Activated naive CD8-positive, alpha-beta T cell treated with anti-CD3 and anti-CD28 coated beads, Interleukin-2, amount 50 U/mL, for 16 hours (primary cell): ENCODE data around the gene GLUD1.
"Not testable (repeated sequence)": the region's sequence is repeated elsewhere in the genome, so short reads cannot be mapped to it uniquely, and the experiment has no call there.

ENCODE experiments used
- DNase-seq: peaks from one replicate; pipeline ENCODE4 v3.0.0-alpha.2; 2020; ENCODE audit warnings: low read depth, low spot score

Gene GLUD1

GRCh38 chr10:87045434-87045938, 49.2 kb downstream of the GLUD1 start:
- no peak for DNase-seq

DNA sequence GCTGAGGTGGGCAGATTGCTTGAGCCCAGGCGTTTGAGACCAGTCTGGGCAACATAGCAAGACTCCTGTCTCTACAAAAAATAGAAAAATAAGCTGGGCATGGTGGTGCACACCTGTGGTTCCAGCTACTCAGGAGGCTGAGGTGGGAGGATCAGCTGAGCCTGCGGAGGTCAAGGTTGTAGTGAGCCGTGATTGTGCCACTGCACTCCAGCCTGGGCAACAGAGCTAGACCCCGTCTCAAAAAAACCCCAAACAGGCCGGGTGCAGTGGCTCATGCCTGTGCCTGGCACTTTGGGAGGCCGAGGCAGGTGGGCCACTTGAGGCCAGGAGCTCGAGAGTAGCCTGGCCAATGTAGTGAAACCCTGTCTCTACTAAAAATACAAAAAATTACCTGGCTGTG, 51.1 kb downstream of the GLUD1 start:
- not testable (repeated sequence) for DNase-seq

DNA sequence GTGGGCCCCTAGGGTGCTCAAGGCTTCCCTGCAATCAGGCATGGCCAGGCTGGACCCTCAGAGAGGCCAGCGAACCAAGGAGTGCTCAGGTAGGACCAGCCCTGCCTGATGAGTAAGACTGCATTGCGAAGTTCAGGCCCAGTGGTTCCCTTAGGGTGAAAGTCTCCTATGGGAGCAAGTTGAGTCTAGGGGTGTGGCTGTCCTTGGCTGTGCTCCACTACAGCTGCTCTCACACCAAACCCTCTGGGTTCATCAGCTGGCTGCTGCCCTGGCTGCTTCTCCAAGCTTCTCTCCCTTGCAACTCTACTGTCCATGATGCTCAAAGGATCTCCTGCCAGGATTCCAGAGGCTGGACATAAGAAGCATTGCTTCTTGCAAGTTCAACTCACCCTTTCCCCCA, 55.9 kb downstream of the GLUD1 start:
- DNase-seq: no peak

DNA sequence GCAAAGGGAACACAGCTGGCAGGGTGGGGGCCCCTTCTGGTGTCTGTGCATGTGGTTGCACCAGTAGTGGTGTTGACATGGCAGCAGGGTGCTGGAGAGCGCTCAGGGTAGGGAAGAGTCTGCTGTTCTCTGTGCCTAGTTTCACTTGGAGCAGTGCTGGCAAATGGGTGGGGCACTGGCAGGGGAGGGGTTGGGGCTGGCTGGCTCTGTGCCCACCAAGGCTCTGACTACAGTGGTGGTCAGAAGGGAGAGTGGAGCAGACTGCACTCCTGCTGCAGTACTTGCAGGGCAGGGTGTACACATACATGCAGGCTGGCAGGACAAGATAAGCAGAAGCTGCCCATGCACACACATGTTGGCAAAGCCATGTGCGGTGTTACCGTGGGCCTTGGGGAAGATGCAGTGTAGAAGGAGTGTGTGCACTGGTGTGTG, 56.3 kb downstream of the GLUD1 start:
- no peak for DNase-seq

DNA sequence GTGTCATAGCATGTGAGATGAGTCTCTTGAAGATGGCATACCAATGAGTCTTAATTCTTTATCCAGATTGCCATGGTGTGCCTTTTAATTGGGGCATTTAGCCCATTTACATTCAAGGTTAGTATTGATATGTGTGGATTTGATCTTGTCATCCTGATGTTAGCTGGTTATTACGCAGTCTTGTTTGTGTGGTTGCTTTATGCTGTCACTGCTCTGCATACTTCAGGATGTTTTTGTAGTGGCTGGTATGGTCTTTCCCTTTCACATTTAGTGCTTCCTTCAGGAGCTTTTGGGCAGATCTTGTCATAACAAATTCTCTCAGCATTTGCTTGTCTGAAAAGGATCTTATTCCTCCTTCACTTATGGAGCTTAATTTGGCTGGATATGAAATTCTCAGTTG, 58.0 kb downstream of the GLUD1 start:
- DNase-seq: no peak

- DNase-seq: no peak
These were observed 63.6 kb downstream of the GLUD1 start for GRCh38 chr10:87030912-87031635.

- DNase-seq: not testable (repeated sequence)
These were observed 64.2 kb downstream of the GLUD1 start for GRCh38 chr10:87030419-87030818.

- not testable (repeated sequence) for DNase-seq
These were observed 67.7 kb downstream of the GLUD1 start for GRCh38 chr10:87026747-87027508.

DNA sequence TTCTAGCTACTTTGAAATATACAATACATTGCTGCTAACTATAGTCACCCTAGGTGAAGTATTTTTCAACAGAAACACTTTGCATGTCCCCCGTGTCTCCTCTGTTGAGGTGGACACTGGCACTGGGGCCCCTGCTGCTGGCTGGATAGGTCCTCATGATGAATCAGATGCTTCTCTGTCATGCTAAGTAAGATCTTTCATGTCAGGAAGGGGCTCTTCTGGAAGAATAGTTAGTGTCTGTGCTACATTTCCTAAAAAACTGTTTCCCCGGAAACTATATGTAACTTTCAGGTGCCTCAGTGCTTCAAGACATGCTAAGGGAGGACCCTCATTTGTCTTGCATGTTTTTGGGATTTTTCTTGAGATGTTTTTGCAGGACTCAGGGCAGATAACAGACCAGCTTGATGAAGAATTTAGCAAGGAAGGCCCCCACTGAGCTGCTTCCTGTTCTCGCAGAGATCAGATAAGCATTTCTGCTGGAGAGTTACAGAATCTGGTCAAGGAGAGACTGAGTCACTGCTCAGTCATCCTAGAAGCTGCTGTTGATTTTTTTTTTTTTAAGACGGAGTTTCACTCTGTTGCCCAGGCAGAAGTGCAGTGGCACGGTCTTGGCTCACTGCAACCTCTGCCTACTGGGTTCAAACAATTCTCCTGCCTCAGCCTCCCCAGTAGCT, 69.2 kb downstream of the GLUD1 start:
- not testable (repeated sequence) for DNase-seq

GRCh38 chr10:87020056-87020455, 74.6 kb downstream of the GLUD1 start, which contains the start of gene FAM25A:
TSS of gene FAM25A (plus strand) at chr10:87020294. CDS start at chr10:87020325, 31 bp downstream.
- DNase-seq: not testable (repeated sequence)

GRCh38 chr10:87019504-87019903, 75.1 kb downstream of the GLUD1 start:
- DNase-seq: not testable (repeated sequence)

DNA sequence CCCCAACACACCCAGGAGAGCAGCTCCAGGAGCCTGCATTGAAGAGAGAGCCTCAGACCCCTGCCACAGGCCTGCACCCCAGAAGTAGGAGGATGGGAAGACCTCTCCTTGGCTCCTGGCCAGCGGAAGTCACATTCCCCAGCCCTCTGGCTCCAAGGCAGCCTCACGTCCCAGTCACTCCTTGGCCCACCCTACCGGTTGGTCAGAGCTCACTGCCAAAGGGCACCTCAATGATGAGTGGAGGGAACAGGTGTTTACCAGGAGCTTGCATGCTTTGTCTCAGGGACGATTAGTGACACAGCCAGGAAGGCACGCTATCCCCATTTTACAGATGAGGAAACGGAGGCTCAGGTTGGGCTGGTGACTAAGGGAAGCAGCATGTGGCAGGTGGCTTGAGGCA, 75.6 kb downstream of the GLUD1 start:
- DNase-seq: not testable (repeated sequence)

DNA sequence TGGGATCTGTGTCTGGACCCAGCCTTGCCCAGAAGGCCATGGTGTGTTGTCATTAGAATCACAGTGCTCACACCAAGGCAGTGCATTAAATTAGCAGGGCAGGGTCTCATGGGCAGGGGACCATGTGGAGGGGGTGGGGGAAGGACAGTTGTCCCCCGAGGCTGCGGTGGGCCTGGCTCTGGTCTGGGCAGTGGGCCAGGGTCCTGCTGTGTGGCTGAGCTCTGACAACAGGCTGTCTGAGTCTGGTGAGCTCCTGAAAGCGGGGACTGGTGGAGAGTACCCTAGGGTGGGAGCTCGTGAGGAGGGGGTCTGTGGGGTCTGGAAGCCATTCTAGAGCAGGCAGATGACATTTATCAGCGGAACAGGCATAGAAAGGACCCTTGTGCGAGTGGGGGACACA, 76.5 kb downstream of the GLUD1 start:
- DNase-seq: not testable (repeated sequence)

DNA sequence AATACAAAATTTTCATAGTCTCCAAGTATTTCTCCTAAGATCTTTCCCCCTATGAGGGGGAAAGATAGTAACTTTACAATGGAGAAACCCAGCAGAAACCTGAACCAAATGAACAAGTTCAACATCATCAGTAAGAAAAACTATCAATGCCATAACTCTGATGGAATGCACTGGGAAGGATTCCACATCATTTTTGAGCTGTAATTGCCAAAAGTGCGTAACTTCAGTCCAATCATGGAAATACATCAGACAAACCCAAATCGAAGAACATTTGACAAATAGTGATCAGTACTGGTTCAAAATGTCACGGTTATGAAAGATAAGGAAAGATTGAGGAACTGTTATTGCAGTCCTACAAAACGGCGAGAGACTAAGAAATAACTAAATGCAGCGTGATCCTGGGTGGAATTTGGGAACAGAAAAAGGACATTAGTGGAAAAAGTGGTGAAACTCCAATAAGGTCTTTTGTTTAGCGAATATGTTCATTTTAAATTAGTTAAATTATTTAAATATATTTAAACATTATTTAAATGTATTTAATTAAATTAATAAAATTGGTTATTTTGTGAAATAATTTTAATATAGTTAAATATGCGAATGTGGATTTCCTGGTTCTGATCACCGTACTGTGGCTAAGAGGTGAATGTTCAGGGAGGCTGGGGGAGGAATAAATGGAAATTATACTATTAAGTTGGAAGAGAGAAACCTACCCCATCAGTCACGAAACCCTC, 79.5 kb downstream of the GLUD1 start:
- DNase-seq: not testable (repeated sequence)

- DNase-seq: not testable (repeated sequence)
These were observed 81.1 kb downstream of the GLUD1 start for GRCh38 chr10:87013528-87013927.

GRCh38 chr10:87009134-87009696, 85.4 kb downstream of the GLUD1 start:
- DNase-seq: not testable (repeated sequence)

- DNase-seq: not testable (repeated sequence)
These were observed 86.3 kb downstream of the GLUD1 start for GRCh38 chr10:87008303-87008702.

DNA sequence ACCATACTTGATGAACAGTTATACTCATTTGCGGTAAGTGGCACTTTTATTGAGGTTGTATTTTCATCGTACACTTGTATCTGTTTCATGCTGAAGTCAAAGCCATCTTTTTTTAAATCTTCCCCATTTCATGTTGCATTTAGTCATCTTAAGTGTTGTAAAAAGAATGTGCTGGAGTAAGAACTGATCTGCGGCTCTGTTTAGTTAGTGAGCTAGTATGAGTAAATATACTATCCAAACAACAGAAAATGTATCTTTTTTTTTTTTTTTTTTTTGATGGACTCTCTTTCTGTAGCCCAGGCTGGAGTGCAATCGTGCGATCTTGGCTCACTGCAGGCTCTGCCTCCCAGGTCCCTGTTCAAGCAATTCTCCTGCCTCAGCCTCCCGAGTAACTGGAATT, 87.0 kb downstream of the GLUD1 start:
- not testable (repeated sequence) for DNase-seq

DNA sequence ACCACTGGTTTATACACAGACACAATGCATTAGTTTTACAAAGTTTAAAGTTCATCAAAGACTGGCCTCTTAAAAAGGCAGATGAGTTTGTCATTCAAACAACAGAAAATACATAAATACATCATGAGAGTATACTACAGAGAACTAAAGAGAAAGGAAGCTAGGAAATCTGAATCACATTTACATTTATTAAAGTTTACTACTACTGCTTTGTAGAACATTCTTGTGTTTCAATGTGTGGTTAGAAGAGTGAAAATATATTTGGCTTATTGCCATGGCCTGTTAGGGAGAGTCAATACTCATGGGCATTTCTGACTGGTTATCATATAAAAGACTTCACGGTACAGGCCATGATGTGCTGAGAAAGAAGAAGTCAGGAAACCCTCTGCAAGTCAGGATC, 87.5 kb downstream of the GLUD1 start:
- DNase-seq: not testable (repeated sequence)

DNA sequence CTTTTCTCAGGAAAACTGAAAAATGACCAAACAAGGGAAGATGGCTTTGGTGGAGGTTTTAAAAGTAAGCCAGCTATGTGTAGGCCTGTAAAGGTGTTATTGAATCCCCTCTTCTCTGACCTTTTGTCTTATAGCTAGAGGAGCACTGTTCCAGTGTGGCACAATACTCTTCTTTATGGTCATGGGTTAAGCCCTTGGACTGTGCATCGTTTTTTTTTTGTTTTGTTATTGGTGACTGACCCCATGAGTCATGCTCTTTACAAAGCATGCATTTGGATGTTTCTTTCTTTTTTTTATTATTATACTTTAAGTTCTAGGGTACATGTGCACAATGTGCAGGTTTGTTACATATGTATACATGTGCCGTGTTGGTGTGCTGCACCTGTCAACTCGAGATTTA, 94.2 kb downstream of the GLUD1 start:
- no peak for DNase-seq
